GM12873 (cell line): ENCODE data around the gene ABHD2.

Experiments used
- CTCF ChIP-seq: IDR thresholded peaks from 2 replicates; pipeline ENCODE4 v1.5.1; 2012; ENCODE audit warnings: low read depth, mild to moderate bottlenecking, moderate library complexity, low read length, control low read depth; ENCODE audit not compliant: insufficient read depth; ENCODE audit errors: missing control alignments

Gene ABHD2

GRCh38 chr15:89106200-89106599 lies 17.9 kb downstream of the ABHD2 start:
- no peak for TF ChIP-seq CTCF

GRCh38 chr15:89107984-89108383 lies 19.7 kb downstream of the ABHD2 start:
- TF ChIP-seq CTCF = no peak

- no peak for TF ChIP-seq CTCF
These were observed 20.6 kb downstream of the ABHD2 start for GRCh38 chr15:89108835-89109234.

GRCh38 chr15:89109238-89109637 lies 21.0 kb downstream of the ABHD2 start:
- TF ChIP-seq CTCF = no peak

GRCh38 chr15:89110060-89110459 lies 21.8 kb downstream of the ABHD2 start:
- TF ChIP-seq CTCF = no peak

- TF ChIP-seq CTCF = no peak
These were observed 23.1 kb downstream of the ABHD2 start for GRCh38 chr15:89111352-89111751.

- TF ChIP-seq CTCF = no peak
These were observed 23.7 kb downstream of the ABHD2 start for GRCh38 chr15:89111961-89112340.
